ENCODE measurements around the gene GARIN5B. TPM values are rescaled to one million over a fixed set of nuclear protein-coding genes. Genes with fewer than 3 reads are reported as not detected.

Gene GARIN5B
- polyA plus RNA-seq, 4 donors = 0.10 to 0.25 (median 0.16) TPM

DNA sequence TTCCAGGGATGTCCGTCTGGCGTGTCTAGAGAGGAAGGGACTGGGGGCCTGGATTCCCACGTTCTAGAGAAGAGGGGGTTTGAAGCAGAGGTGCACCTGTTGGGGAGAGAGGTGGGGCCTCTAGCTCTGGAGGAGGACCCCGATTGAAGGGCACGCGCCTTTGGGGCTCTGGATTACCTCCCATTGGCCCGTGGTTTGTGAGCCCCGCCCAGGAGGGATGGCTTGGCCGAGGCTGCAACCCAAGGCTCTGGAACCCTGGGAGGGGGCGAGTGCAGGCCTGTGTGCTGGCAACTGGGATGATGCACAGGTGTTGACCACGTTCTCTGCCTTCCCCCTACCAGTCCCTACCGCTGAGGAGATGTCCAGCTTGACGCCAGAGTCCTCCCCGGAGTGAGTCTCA lies 58.1 kb downstream of the GARIN5B start:
- no peak for DNase-seq (ENCODE audit: low read depth in 4 of 4, low spot score in 3 of 4)

Other genes starting within 250 kb of the GARIN5B start
- 100 to 1,000 TPM in 1 of 4 donors, 10 to 100 TPM in 3; 67.6 to 103 (median 74.7) TPM for gene PPP1R12C, start 245.6 kb downstream of the GARIN5B start, polyA plus RNA-seq (ENCODE audit: insufficient read length in 4 of 4)
- gene TNNT1, start 214.1 kb downstream of the GARIN5B start, polyA plus RNA-seq (ENCODE audit: insufficient read length in 4 of 4) = 1 to 10 TPM; 2.9 to 6.0 (median 4.4) TPM
- 1 to 10 TPM; 3.1 to 5.3 (median 3.9) TPM for gene TNNI3, start 205.5 kb downstream of the GARIN5B start, polyA plus RNA-seq (ENCODE audit: insufficient read length in 4 of 4)
- gene DNAAF3, start 196.6 kb downstream of the GARIN5B start, polyA plus RNA-seq (ENCODE audit: insufficient read length in 4 of 4) = 10 to 100 TPM in 1 of 4 donors, 1 to 10 TPM in 3; 8.1 to 10.9 (median 8.3) TPM
- under 1 TPM; 0.13 to 0.56 (median 0.29) TPM for gene SYT5, start 183.0 kb downstream of the GARIN5B start, polyA plus RNA-seq (ENCODE audit: insufficient read length in 4 of 4)
- gene PTPRH, start 153.8 kb downstream of the GARIN5B start, polyA plus RNA-seq (ENCODE audit: insufficient read length in 4 of 4) = under 1 TPM in 3 of 4 donors, not detected in 1; 0.10 to 0.49 (median 0.27) TPM
- 1 to 10 TPM; 2.9 to 4.5 (median 3.9) TPM for gene TMEM86B, start 134.5 kb downstream of the GARIN5B start, polyA plus RNA-seq (ENCODE audit: insufficient read length in 4 of 4)
- 10 to 100 TPM; 38.9 to 50.9 (median 44.2) TPM for gene PPP6R1, start 104.2 kb downstream of the GARIN5B start, polyA plus RNA-seq (ENCODE audit: insufficient read length in 4 of 4)
- gene HSPBP1, start 83.2 kb downstream of the GARIN5B start, polyA plus RNA-seq (ENCODE audit: insufficient read length in 4 of 4) = 10 to 100 TPM; 25.7 to 47.7 (median 29.7) TPM
- gene BRSK1, start 79.3 kb downstream of the GARIN5B start, polyA plus RNA-seq (ENCODE audit: insufficient read length in 4 of 4) = 10 to 100 TPM; 14.1 to 16.7 (median 16.2) TPM
- gene TMEM150B, start 37.9 kb downstream of the GARIN5B start, polyA plus RNA-seq (ENCODE audit: insufficient read length in 4 of 4) = 1 to 10 TPM in 3 of 4 donors, under 1 TPM in 1; 0.72 to 1.6 (median 1.4) TPM
- 10 to 100 TPM; 14.0 to 25.5 (median 16.9) TPM for gene KMT5C, start 23.4 kb downstream of the GARIN5B start, polyA plus RNA-seq (ENCODE audit: insufficient read length in 4 of 4)
- 1 to 10 TPM in 1 of 4 donors, under 1 TPM in 3; 0.45 to 1.5 (median 0.72) TPM for gene COX6B2, start 8.5 kb downstream of the GARIN5B start, polyA plus RNA-seq (ENCODE audit: insufficient read length in 4 of 4)
- 1 to 10 TPM; 1.0 to 1.8 (median 1.5) TPM for gene IL11, start 7.2 kb upstream of the GARIN5B start, polyA plus RNA-seq (ENCODE audit: insufficient read length in 4 of 4)
- under 1 TPM in 2 of 4 donors, not detected in 2; 0.47 to 0.56 TPM for gene TMEM190, start 13.6 kb upstream of the GARIN5B start, polyA plus RNA-seq (ENCODE audit: insufficient read length in 4 of 4)
- 1 to 10 TPM in 1 of 4 donors, under 1 TPM in 3; 0.22 to 1.6 (median 0.62) TPM for gene TMEM238, start 21.0 kb upstream of the GARIN5B start, polyA plus RNA-seq (ENCODE audit: insufficient read length in 4 of 4)
- gene RPL28, start 22.7 kb upstream of the GARIN5B start, polyA plus RNA-seq (ENCODE audit: insufficient read length in 4 of 4) = 1,000 to 10,000 TPM in 1 of 4 donors, 100 to 1,000 TPM in 3; 895 to 1,455 (median 919) TPM
- gene UBE2S, start 44.5 kb upstream of the GARIN5B start, polyA plus RNA-seq (ENCODE audit: insufficient read length in 4 of 4) = 10 to 100 TPM; 42.6 to 69.0 (median 48.9) TPM
- gene SHISA7, start 80.0 kb upstream of the GARIN5B start, polyA plus RNA-seq (ENCODE audit: insufficient read length in 4 of 4) = under 1 TPM; 0.10 to 0.14 (median 0.13) TPM
- gene ISOC2, start 98.4 kb upstream of the GARIN5B start, polyA plus RNA-seq (ENCODE audit: insufficient read length in 4 of 4) = 10 to 100 TPM; 35.2 to 54.6 (median 38.7) TPM
- gene C19orf85, start 101.5 kb upstream of the GARIN5B start, polyA plus RNA-seq (ENCODE audit: insufficient read length in 4 of 4) = not detected
- gene ZNF628, start 113.4 kb upstream of the GARIN5B start, polyA plus RNA-seq (ENCODE audit: insufficient read length in 4 of 4) = 1 to 10 TPM; 3.2 to 5.4 (median 3.6) TPM
- gene NAT14, start 121.9 kb upstream of the GARIN5B start, polyA plus RNA-seq (ENCODE audit: insufficient read length in 4 of 4) = 10 to 100 TPM; 43.6 to 68.7 (median 51.3) TPM
- gene SSC5D, start 125.2 kb upstream of the GARIN5B start, polyA plus RNA-seq (ENCODE audit: insufficient read length in 4 of 4) = 1 to 10 TPM; 1.6 to 2.9 (median 2.3) TPM
- under 1 TPM; 0.62 to 0.97 (median 0.67) TPM for gene SBK2, start 173.9 kb upstream of the GARIN5B start, polyA plus RNA-seq (ENCODE audit: insufficient read length in 4 of 4)
- under 1 TPM in 2 of 4 donors, not detected in 2; 0.13 to 0.28 TPM for gene SBK3, start 182.3 kb upstream of the GARIN5B start, polyA plus RNA-seq (ENCODE audit: insufficient read length in 4 of 4)
- 10 to 100 TPM; 14.4 to 21.1 (median 18.3) TPM for gene ZNF579, start 217.6 kb upstream of the GARIN5B start, polyA plus RNA-seq (ENCODE audit: insufficient read length in 4 of 4)
- 10 to 100 TPM; 19.6 to 23.0 (median 20.3) TPM for gene FIZ1, start 236.3 kb upstream of the GARIN5B start, polyA plus RNA-seq (ENCODE audit: insufficient read length in 4 of 4)
- gene ZNF524, start 237.0 kb upstream of the GARIN5B start, polyA plus RNA-seq (ENCODE audit: insufficient read length in 4 of 4) = 10 to 100 TPM in 1 of 4 donors, 1 to 10 TPM in 3; 7.7 to 12.0 (median 8.8) TPM
- gene ZNF865, start 242.4 kb upstream of the GARIN5B start, polyA plus RNA-seq (ENCODE audit: insufficient read length in 4 of 4) = 10 to 100 TPM in 1 of 4 donors, 1 to 10 TPM in 3; 7.3 to 12.7 (median 7.8) TPM

All from right renal pelvis (tissue), 4 donors.